ENCODE data around the gene KHSRP. TPM values are rescaled to one million over a fixed set of nuclear protein-coding genes. Genes with fewer than 3 reads are reported as not detected.

The KHSRP gene
- total and polyA plus RNA-seq, 2 of the 13 experiments (the other 11 are each of a cell fraction or from before 2014, with no cell fraction given), result 72.1 to 129 TPM

GRCh38 chr19:6393074-6393982 is 31.3 kb downstream of the KHSRP start, which contains the start of gene GTF2F1 (continued):
- TF ChIP-seq, protein P1, sequence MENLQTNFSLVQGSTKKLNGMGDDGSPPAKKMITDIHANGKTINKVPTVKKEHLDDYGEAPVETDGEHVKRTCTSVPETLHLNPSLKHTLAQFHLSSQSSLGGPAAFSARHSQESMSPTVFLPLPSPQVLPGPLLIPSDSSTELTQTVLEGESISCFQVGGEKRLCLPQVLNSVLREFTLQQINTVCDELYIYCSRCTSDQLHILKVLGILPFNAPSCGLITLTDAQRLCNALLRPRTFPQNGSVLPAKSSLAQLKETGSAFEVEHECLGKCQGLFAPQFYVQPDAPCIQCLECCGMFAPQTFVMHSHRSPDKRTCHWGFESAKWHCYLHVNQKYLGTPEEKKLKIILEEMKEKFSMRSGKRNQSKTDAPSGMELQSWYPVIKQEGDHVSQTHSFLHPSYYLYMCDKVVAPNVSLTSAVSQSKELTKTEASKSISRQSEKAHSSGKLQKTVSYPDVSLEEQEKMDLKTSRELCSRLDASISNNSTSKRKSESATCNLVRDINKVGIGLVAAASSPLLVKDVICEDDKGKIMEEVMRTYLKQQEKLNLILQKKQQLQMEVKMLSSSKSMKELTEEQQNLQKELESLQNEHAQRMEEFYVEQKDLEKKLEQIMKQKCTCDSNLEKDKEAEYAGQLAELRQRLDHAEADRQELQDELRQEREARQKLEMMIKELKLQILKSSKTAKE (CRISPR knock-in tag; IDR thresholded peaks at IDR 0.05; ENCODE audit: borderline replicate concordance), result no peak
- no peak for TF ChIP-seq ZNF138 (CRISPR knock-in tag; IDR thresholded peaks at IDR 0.05; ENCODE audit: low read depth)
- no peak for TF ChIP-seq ZFAT (CRISPR knock-in tag; conservative IDR thresholded peaks at IDR 0.05)
- no peak for TF ChIP-seq FOXA1 (IDR thresholded peaks at IDR 0.05)
- TF ChIP-seq FOXA1 (CRISPR knock-in tag; IDR thresholded peaks at IDR 0.05), result no peak
- TF ChIP-seq PLSCR1 (CRISPR knock-in tag; IDR thresholded peaks at IDR 0.05; ENCODE audit: borderline replicate concordance), result no peak
- no peak for TF ChIP-seq ZBTB34 (CRISPR knock-in tag; IDR thresholded peaks at IDR 0.05)
- TF ChIP-seq TAF1 (CRISPR knock-in tag; IDR thresholded peaks at IDR 0.05), result peak; percentile 24; the same call in 1 of the 2 replicates
- peak; percentile 60; the same call in 1 of the 2 replicates for TF ChIP-seq U2AF2 (IDR thresholded peaks at IDR 0.05; ENCODE audit: low read depth, low read length)
- TF ChIP-seq WIZ (CRISPR knock-in tag; IDR thresholded peaks at IDR 0.05), result no peak
- peak; percentile 79; the same call in 1 of the 2 replicates for TF ChIP-seq ZNF703 (CRISPR knock-in tag; IDR thresholded peaks at IDR 0.05; ENCODE audit: borderline replicate concordance)
- TF ChIP-seq ZNF264 (CRISPR knock-in tag; IDR thresholded peaks at IDR 0.05), result no peak
- no peak for TF ChIP-seq ZNF589 (CRISPR knock-in tag; conservative IDR thresholded peaks at IDR 0.05)
- TF ChIP-seq ZNF460 (CRISPR knock-in tag; IDR thresholded peaks at IDR 0.05; ENCODE audit: borderline replicate concordance), result no peak
- no peak for TF ChIP-seq MTF1 (CRISPR knock-in tag; IDR thresholded peaks at IDR 0.05)
- peak; percentile 67 for TF ChIP-seq SP2 (CRISPR knock-in tag; IDR thresholded peaks at IDR 0.05)
- TF ChIP-seq ZNF629 (CRISPR knock-in tag; conservative IDR thresholded peaks at IDR 0.05), result no peak
- no peak for TF ChIP-seq ZNF577 (CRISPR knock-in tag; IDR thresholded peaks at IDR 0.05; ENCODE audit: borderline replicate concordance, low read depth)
- TF ChIP-seq FOXK2 (IDR thresholded peaks at IDR 0.05), result no peak
- TF ChIP-seq MXD3 (CRISPR knock-in tag; IDR thresholded peaks at IDR 0.05), result no peak
- no peak for TF ChIP-seq ZNF674 (CRISPR knock-in tag; IDR thresholded peaks at IDR 0.05; ENCODE audit: low read depth)
- no peak for TF ChIP-seq HNF4A (CRISPR knock-in tag; IDR thresholded peaks at IDR 0.05)
- no peak for TF ChIP-seq IKZF1 (IDR thresholded peaks at IDR 0.05)
- no peak for TF ChIP-seq MAFG (CRISPR knock-in tag; IDR thresholded peaks at IDR 0.05)
- TF ChIP-seq NR2F1 (CRISPR knock-in tag; IDR thresholded peaks at IDR 0.05), result no peak
- peak; percentile 16; the same call in 1 of the 2 replicates for TF ChIP-seq IRF9 (CRISPR knock-in tag; IDR thresholded peaks at IDR 0.05; ENCODE audit: borderline replicate concordance)
